Cardiac muscle cell (in vitro differentiated cells and primary cell): ENCODE measurements around the gene HIPK1. TPM values are rescaled to one million over a fixed set of nuclear protein-coding genes. Genes with fewer than 3 reads are reported as not detected.

ENCODE experiments used
- DNase-seq, 2 donors: peaks; one replicate each; pipeline versions ENCODE4 v3.0.0 to v3.0.0-alpha.2; 2010 to 2017; ENCODE audit warnings: low read depth in 1 of 2, low spot score in 1 of 2
- H3K27ac ChIP-seq: fragments of 200-600 bp; sonication (generic); 2 replicates; pipeline ENCODE4 v1.5.1; 2016
- H3K27me3 ChIP-seq: fragments of 200-600 bp; sonication (generic); 2 replicates; pipeline ENCODE4 v1.6.0; 2016; ENCODE audit warnings: control low read depth
- H3K36me3 ChIP-seq: fragments of 200-600 bp; sonication (generic); 2 replicates; pipeline ENCODE4 v1.5.1; 2016; ENCODE audit warnings: control low read depth
- H3K4me1 ChIP-seq: fragments of 200-600 bp; sonication (generic); 2 replicates; pipeline ENCODE4 v1.8.1; 2017; ENCODE audit warnings: low read depth, mild to moderate bottlenecking, mixed run types
- H3K4me3 ChIP-seq: fragments of 200-600 bp; sonication (generic); 2 replicates; pipeline ENCODE4 v1.5.1; 2016; ENCODE audit warnings: mild to moderate bottlenecking
- H3K9me3 ChIP-seq: fragments of 200-600 bp; sonication (generic); 2 replicates; pipeline ENCODE4 v1.5.1; 2017; ENCODE audit warnings: low read depth, mild to moderate bottlenecking, control low read depth
- polyA plus RNA-seq: library from polyadenylated mRNA; unstranded; fragments of >200 nt; fragmentation: Nextera tagmentation; extraction: Ambion mirVana; gene quantifications from 2 replicates; pipeline ENCODE4 v1.2.1, GENCODE V29; 2016
- total RNA-seq: library from RNA; depleted of rRNA; stranded (reverse); fragments of >200 nt; gene quantifications from 2 replicates; pipeline ENCODE4 v1.2.3, GENCODE V29; 2016
- TF ChIP-seq, protein P1 (sequence below): IDR thresholded peaks from 2 replicates; pipeline ENCODE4 v1.5.1; 2012; ENCODE audit warnings: low read depth, mild to moderate bottlenecking, low read length

The HIPK1 gene
- total and polyA plus RNA-seq, 2 experiments from 2014 or later = 14.1 to 27.7 TPM

DNA sequence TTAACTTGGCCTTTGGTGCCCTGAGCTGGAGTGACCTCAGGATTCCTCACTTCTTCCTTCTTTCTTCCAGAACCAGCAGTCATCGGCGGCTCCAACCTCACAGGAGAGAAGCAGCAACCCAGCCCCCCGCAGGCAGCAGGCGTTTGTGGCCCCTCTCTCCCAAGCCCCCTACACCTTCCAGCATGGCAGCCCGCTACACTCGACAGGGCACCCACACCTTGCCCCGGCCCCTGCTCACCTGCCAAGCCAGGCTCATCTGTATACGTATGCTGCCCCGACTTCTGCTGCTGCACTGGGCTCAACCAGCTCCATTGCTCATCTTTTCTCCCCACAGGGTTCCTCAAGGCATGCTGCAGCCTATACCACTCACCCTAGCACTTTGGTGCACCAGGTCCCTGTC lies 43.8 kb downstream of the HIPK1 start:
- Histone ChIP-seq H3K27ac (no peak overlapping the region), H3K27me3 (no peaks in the 10 kb centered on the region), H3K4me3 (no peak overlapping the region), H3K4me1 (no peaks in the 10 kb centered on the region), H3K9me3 (no peaks in the 10 kb centered on the region), H3K36me3 (peaks cover 54% of the 10 kb centered on the region)
- no peak for DNase-seq
- TF ChIP-seq, protein P1, sequence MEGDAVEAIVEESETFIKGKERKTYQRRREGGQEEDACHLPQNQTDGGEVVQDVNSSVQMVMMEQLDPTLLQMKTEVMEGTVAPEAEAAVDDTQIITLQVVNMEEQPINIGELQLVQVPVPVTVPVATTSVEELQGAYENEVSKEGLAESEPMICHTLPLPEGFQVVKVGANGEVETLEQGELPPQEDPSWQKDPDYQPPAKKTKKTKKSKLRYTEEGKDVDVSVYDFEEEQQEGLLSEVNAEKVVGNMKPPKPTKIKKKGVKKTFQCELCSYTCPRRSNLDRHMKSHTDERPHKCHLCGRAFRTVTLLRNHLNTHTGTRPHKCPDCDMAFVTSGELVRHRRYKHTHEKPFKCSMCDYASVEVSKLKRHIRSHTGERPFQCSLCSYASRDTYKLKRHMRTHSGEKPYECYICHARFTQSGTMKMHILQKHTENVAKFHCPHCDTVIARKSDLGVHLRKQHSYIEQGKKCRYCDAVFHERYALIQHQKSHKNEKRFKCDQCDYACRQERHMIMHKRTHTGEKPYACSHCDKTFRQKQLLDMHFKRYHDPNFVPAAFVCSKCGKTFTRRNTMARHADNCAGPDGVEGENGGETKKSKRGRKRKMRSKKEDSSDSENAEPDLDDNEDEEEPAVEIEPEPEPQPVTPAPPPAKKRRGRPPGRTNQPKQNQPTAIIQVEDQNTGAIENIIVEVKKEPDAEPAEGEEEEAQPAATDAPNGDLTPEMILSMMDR = no peak

DNA sequence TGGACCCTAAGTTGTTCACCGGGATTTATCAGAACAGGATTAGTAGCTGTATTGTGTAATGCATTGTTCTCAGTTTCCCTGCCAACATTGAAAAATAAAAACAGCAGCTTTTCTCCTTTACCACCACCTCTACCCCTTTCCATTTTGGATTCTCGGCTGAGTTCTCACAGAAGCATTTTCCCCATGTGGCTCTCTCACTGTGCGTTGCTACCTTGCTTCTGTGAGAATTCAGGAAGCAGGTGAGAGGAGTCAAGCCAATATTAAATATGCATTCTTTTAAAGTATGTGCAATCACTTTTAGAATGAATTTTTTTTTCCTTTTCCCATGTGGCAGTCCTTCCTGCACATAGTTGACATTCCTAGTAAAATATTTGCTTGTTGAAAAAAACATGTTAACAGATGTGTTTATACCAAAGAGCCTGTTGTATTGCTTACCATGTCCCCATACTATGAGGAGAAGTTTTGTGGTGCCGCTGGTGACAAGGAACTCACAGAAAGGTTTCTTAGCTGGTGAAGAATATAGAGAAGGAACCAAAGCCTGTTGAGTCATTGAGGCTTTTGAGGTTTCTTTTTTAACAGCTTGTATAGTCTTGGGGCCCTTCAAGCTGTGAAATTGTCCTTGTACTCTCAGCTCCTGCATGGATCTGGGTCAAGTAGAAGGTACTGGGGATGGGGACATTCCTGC lies 46.2 kb downstream of the HIPK1 start:
- Histone ChIP-seq H3K27me3 (no peaks in the 10 kb centered on the region), H3K4me1 (peaks cover 13% of the 10 kb centered on the region), H3K27ac (no peak overlapping the region), H3K4me3 (no peak overlapping the region), H3K36me3 (peaks cover 30% of the 10 kb centered on the region), H3K9me3 (no peaks in the 10 kb centered on the region)
- DNase-seq = peak in 1 of 2 donors; percentile 27
- TF ChIP-seq, protein P1 = no peak

DNA sequence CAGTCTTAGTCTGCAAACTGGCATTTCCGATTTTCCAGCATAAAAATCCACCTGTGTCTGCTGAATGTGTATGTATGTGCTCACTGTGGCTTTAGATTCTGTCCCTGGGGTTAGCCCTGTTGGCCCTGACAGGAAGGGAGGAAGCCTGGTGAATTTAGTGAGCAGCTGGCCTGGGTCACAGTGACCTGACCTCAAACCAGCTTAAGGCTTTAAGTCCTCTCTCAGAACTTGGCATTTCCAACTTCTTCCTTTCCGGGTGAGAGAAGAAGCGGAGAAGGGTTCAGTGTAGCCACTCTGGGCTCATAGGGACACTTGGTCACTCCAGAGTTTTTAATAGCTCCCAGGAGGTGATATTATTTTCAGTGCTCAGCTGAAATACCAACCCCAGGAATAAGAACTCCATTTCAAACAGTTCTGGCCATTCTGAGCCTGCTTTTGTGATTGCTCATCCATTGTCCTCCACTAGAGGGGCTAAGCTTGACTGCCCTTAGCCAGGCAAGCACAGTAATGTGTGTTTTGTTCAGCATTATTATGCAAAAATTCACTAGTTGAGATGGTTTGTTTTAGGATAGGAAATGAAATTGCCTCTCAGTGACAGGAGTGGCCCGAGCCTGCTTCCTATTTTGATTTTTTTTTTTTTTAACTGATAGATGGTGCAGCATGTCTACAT lies 47.6 kb downstream of the HIPK1 start:
- peak overlapping the region; percentile 54 for H3K27ac ChIP-seq
- TF ChIP-seq, protein P1 = peak; percentile 84
- H3K4me1 ChIP-seq = peaks cover 13% of the 10 kb centered on the region
- peaks cover 19% of the 10 kb centered on the region for H3K36me3 ChIP-seq
- no peaks in the 10 kb centered on the region for H3K27me3 ChIP-seq
- no peaks in the 10 kb centered on the region for H3K9me3 ChIP-seq
- DNase-seq = peak; percentile 41 to 70
- no peak overlapping the region for H3K4me3 ChIP-seq

DNA sequence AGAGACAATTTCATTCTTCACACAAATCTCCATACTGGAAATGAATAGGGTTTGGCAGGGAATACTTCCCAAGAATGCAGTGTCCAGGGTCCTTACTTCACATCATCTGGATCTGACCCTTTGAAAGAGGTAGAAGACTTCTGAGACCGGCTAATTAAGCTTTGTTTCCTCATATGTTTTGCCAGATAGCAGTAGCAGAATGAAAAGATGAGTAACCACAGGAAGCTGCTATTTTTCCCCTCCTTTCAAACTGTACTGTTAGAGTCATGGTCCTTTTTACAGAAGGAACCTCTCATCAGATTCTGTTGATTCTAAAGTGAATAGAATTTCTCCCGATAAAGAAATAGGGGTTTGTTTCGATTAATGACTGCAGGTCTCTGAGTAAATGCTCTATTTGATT lies 48.8 kb downstream of the HIPK1 start:
- Histone ChIP-seq H3K9me3 (no peaks in the 10 kb centered on the region), H3K27me3 (no peaks in the 10 kb centered on the region), H3K4me3 (no peak overlapping the region), H3K4me1 (peaks cover 18% of the 10 kb centered on the region), H3K36me3 (peaks cover 12% of the 10 kb centered on the region), H3K27ac (peak overlapping the region; percentile 91)
- DNase-seq = no peak
- TF ChIP-seq, protein P1 = no peak

DNA sequence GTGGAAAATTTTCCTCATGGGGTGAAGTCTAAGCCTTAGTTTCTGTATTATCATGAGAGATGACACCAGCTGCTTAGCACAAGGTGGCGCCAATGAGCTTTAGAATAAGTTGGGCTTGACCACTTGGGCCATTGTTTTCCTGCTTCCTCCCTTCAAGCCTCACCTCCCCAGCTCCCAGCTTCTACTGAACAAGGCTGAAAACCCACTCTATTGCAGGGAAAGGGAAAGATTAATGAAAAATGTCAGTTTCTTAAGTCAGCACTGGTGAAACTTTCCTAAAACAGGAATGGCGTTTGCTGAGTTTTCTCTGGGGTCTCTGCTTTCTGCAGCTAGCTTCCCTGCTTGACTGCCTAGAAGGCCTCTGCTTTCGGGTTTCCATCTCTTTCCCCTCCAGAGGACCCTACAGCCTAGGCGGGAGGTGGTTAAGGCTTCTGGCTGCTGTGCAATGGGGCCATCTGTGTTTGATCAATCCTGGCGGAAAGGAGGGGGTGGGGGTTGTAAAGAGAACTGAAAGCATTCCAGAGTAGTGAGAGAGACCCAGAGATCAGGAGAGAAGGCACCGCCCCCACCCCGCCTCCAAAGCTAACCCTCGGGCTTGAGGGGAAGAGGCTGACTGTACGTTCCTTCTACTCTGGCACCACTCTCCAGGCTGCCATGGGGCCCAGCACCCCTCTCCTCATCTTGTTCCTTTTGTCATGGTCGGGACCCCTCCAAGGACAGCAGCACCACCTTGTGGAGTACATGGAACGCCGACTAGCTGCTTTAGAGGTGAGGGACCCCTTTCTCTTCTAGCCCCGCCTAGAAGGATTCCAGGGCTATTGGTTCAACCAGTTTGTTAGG lies 50.0 kb downstream of the HIPK1 start, which contains the start of gene OLFML3:
Gene OLFML3 (plus strand): TSS at position 612 of the 840 bp plus-strand sequence. CDS start 43 bp downstream, at position 655.
- Histone ChIP-seq H3K36me3 (peaks cover 2% of the 10 kb centered on the region), H3K9me3 (no peaks in the 10 kb centered on the region), H3K4me3 (no peak within 1 kb of the TSS), H3K27me3 (no peaks in the 10 kb centered on the region), H3K4me1 (peaks cover 21% of the 10 kb centered on the region), H3K27ac (peak within 1 kb of the TSS; percentile 91)
- peak; percentile 93 to 98 for DNase-seq
- TF ChIP-seq, protein P1 = peak; percentile 70
